HG03135 (cell line): ENCODE data around the gene MTA1.

Experiments
- ATAC-seq: cut with Tn5 transposase; IDR thresholded peaks from one replicate; pipeline ENCODE4 v1.9.1; 2021; ENCODE audit warnings: mild to moderate bottlenecking, moderate library complexity; ENCODE audit not compliant: unreplicated experiment

MTA1 gene

DNA sequence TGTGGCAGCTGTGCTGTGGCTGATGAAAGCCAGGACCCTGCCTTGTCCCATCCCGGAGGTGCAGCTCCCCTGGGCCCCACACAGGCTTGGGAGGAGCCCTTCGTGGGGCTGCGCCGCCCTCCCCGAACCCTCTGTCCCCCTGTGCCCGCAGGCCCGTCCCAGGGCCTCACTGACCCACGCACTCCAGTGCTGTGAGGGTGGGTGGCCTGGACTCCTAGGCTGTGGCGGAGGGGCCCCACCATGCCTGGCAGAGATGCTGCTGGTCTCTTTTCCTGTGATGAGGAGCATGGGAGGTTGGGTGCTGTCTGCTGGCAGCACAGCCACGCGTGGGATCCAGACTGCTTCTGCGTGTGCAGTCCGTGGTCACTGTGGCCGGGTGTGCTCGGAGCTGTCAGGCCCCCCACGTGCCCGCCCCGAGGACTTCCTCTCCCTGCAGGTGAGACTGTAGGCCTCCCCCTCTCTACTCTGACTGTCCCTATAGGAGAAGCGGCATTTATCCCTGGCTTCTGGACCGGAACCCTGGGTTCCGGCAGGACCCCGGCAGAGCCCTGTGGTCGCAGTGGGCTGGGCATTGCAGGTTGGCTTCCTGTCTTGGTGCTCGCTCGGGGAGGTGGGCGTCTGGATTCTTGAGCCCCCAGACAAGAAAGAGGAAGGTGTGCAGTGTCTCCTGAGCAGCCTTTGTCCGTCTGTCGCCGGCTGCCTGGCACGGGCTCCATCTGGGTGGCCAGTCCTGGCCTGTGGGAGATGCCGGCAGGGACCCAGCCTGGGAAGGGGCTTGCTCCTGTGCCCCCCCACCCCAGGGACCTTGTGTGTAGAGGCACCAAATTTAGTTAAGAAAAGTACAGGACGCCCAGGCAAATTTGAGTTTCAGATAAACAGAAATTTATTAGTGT, 2.3 kb downstream of the MTA1 start:
- no peak for ATAC-seq

DNA sequence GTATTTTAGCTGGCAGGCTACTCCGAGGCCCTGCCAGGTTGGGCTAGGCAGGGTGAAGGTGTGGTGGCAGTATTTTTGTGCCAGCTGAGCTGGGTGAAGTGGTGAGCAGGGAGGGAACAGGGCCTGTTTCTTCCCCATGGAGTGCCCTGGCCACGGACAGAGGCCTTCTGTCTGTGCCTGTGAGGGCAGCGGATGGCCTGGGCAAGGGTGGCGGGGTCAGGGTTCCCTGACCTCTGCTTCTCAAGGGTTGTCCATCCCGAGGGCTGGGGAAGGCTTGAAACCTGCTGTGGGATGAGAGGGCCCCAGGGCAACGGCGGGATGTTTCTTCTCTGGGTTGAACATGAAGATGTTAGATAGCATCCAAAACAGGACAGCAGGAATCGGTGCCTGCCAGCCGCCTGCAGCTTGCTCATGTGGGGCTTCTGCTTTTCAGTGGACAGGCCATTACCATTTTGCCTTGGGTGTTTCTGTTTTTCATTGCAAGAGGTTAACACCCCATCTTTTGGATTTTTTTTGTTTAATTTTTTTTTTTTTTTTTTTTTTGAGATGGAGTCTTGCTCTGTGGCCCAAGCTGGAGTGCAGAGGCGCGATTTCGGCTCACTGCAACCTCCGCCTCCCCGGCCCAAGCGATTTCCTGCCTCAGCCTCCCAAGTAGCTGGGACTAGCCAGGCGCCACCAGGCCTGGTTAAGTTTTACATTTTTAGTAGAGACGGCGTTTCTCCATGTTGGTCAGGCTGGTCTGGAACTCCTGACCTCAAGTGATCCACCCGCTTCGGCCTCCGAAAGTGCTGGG, 3.3 kb downstream of the MTA1 start:
- ATAC-seq, result no peak

DNA sequence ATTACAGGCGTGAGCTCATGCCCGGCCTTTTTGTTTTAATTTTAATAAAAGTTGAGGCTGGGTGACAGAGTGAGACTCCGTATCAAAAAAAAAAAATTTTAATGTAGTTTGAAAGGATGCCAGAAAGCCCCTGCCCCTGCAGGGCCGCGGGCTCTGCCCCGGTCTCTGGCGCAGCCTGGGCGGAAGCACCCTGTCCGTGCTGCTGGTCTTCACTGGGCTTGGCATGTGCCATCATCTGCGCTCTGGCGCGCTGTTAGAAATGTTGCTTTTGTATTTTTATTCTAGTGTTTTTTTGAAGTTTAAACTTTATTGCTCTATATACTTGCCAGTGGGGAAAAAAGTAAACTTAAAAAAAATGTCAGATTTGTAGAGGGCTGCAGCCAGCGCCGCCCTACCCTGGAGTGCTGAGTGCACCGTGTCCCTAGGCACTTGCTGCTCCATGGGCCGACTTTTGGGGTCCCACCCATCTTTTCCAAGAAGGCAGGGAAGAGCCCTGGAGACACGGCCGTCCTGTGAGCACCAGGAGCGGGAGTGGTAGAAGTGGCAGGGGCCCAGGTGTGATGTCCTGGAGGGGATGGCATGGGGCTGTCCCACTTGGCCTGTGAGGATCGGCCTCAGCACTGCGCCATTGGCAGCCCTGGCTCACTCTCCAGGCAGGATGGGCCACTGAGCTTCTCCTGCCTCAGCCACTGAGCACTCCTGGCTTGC, 4.0 kb downstream of the MTA1 start:
- ATAC-seq, result no peak

DNA sequence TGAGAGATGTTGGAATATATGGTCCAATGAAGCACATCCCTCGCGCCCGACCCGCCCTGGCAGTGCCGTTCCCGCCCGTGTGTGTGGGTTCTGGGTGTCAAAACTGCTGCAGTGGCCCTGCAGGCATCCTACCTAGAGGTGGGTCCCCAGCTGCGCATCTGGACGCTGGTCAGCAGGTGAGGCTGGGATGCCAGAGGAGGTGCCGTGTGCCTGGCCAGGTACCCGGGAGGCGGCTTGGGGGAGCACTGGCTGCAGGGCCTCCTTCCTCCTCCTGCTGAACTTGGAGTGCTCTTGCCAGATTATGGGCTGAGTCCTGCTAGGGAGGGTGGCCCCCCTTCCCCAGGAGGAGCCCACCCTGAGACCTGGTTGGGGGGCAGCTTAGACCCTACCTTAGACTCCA, 5.2 kb downstream of the MTA1 start:
- no peak for ATAC-seq

DNA sequence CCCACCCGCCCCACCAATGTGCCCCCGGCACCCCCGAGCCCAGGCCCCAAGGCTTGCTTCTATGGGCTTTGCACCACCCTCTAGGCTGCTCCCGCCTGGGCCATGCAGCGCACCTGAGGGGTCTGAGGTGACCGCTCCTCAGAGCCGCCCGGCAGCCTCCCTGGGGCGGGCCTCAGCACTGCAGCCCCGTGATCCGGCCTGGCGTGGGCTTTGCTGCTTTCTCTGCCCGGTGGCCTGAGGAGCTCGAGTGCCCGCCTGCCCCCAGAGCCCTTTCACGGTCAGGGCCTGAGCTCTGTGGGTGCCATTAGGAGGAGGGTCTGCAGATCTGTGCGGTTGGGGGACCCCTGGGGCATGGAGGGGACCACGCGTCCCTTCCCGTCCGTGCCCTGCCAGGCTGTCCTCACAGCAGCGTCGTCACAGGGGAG, 6.2 kb downstream of the MTA1 start:
- ATAC-seq, result no peak

DNA sequence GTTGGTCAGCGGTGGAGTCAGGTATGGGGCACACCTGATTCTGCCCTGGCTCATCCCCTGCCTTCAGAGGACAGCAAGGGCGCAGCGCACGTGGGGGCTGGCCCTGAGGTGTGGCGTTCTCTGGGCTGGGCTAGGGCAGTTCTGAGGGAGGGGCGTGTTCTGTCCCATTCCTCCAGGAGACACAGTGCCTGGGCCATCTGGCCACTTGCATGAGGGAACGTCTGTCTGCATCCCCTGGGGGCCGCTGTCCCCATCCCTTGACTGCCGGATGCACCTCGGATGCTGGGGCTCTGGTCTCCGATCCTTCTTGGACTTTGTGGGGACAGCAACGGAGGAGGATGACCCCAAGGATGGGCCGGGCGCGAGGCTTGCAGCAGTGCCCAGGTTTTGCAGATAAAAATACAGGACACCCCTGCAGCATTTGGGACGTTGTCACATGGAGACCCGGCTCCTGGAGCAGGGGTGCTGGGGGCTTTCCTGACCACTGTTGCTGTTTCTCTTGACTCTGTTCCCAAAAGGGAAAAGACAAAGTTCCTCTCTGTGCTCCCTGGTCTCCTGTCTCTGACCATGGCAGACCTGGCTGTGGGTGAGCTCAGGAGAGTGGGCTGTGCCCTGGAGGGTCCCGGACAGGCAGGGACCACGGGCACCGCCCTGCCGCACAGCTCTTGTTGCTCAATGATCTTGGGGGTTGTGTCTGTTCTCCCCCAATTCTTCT, 6.9 kb downstream of the MTA1 start:
- ATAC-seq, result no peak

DNA sequence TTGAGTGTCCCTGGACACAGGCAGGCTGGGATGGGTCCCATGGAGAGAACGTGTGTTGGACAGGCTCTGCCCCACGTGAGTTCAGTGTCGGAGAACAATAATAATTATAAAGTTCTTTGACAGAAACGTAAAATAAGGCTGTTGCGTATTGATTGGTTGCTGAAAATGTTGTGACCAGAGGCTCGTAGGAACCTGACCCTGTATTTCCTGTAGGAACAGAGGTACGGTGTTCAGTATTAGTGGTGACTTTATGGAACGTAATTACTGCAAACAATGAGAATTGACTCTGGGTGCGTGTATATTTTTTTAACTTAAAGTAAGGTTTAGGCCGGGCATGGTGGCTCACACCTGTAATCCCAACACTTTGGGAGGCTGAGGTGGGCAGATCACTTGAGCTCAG, 7.8 kb downstream of the MTA1 start:
- ATAC-seq, result no peak

DNA sequence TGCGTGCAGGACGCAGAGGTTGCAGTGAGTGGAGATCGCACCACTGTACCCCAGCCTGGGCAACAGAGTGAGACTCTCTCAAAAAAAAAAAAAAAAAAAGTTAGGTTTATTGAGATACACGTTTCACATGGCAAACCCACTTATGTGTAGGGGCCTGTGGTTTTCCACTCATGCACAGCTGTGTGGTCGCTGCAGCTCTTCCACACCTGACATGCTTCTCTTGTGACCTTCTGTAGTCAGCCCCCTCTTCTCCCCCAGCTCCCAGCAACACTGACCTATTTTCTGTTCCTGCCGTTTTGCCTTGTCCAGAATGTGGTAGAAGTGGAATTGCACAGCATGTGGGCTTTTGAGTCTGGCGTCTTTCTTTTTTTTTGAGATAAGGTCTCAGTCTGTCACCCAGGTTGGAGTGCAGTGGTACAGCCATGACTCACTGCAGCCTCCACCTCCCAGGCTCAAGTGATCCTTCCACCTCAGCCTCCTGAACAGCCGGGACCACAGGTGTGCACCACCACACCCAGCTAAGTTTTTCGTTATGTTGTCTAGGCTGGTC, 8.4 kb downstream of the MTA1 start:
- no peak for ATAC-seq

DNA sequence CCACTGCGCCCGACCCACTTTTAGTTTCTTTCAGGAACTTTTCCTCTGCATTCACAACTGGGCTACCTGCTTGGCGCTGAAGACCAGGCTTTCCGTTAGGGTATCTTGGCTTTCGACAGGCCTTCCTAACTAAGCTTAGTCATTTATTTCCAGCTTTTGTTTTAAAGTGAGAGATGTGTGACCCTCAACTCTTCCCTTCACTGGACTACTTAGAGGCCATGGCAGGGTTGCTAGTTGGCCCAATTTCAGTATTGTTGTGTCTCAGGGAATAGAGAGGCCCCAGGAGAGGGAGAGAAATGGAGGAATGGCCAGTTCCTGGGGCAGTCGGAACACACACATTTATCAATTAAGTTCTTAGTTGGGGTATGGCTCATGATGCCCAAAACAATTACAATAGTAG, 10.4 kb downstream of the MTA1 start:
- ATAC-seq, result no peak

DNA sequence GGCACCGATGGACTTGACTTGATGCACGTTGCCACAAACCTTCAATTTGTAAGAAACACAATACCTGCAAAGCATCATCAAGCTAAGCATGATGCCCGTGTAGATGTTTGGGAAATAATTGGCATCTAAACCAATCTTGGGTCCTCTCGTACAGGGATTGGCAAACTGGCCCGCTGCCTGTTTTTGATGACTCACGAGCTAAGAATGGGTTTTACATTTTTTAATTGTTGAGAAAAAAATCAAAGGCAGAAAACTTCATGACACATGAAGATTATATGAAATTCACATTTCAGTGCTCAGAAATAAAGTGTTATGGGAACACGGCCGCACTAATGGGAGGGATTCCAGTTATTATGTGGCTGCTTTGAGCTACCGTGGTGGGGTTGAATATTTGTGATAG, 10.9 kb downstream of the MTA1 start:
- no peak for ATAC-seq

DNA sequence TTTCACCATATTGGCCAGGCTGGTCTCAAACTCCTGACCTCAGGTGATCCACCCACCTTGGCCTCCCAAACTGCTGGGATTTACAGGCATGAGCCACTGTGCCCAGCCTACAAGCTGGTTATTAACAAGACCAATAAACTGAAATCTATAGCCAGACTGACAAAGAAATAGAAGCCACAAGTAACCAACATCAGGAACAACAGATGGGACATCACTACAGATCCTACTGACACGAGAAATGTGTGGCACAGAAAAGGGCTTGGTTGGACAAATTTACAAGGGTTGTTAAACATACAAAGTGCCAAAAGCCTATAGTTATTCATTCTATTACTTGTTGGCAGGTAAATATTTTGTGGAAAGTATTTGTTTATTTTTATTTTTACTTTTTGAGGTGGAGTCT, 11.6 kb downstream of the MTA1 start:
- no peak for ATAC-seq

DNA sequence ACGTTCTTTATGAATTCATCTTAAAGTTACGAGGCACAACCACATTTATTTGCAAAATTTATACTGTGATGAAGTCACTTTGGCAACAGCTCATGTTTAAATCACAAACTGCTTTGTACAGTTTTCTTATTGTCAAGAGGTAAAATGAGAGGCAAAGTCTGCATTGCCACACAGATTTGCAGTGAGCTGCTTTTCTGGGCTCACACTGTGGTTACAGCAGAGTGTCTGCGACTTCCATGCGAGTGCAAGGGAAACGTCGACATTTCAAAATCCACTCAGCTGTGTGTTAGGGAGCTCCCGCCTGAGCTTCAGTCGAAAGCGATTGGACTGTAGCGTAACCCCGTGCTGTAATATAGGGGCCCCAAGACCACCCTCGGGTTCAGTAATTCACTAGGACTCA, 13.0 kb downstream of the MTA1 start:
- no peak for ATAC-seq

DNA sequence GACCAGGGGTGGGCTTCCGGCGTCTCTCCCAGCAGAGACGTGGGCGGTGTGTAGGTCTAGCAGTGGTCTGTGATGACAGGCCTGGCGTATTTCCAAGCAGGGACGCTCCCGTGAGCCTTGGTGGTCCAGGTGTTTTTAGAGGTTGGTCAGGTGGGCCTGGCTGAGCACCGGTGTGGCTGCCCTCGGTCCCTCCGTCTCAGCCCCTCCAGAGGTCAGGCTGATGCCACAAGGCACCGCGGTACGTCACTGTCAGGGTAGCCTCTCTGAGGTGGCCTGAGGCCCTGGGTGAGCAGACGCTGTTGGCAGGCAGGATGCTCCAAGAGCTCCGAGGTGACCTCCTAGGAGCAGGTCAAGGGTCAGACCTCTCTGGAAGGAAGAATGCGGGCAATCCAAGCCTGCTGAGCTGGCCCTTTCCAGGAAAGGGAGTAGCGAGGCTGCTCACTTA, 13.6 kb downstream of the MTA1 start:
- no peak for ATAC-seq

DNA sequence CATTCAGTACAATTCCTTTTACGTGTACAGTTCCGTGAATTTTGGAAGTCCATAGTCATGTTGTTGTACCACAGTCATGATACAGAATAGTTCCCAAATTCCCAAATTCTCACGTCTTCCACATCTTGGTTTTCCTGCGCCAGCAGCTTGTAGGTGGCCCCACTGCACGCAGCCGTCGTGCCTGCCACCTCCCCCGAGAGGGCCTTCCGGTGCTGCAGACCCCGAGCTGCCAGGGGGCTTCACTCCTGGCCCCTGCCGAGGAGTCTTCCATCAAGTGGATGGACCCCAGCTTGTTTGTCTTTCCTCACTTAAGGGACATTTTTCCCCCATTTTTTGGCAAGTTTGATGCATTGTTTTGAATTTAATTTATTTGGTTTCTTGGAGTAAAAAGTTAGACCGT, 16.8 kb downstream of the MTA1 start:
- no peak for ATAC-seq

DNA sequence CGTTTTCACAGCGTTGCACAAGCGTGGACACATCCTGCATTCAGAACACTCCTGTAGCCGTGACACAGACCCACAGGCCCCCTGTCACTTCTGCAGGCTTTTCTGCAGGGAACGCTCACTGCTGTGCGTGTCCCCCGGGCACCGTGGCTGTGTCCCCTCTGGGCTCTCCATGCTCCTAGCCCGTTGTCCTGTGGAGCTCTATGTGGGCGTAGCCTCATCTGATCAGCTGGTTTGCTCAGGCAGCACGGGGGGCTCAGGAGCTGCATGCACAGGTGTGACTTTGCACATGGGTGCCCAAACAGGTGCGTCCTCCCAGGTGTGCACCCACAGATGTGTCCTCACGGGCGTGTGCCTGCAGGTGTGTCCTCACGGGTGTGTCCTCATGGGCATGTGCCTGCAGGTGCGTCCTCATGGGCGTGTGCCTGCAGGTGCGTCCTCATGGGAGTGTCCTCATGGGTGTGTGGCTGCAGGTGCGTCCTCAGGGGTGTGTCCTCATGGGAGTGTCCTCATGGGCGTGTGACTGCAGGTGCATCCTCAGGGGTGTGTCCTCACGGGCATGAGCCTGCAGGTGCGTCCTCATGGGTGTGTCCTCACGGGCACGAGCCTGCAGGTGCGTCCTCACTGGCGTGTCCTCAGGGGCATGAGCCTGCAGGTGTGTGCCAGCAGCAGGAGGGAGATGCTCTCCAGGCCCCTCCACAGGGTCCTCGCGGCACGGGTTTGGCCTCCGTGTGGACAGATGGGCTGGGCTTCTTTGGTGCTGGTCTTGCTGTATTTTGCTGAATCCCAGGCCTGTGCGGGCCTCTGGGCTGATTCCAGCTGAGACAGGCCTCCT, 17.5 kb downstream of the MTA1 start:
- no peak for ATAC-seq

DNA sequence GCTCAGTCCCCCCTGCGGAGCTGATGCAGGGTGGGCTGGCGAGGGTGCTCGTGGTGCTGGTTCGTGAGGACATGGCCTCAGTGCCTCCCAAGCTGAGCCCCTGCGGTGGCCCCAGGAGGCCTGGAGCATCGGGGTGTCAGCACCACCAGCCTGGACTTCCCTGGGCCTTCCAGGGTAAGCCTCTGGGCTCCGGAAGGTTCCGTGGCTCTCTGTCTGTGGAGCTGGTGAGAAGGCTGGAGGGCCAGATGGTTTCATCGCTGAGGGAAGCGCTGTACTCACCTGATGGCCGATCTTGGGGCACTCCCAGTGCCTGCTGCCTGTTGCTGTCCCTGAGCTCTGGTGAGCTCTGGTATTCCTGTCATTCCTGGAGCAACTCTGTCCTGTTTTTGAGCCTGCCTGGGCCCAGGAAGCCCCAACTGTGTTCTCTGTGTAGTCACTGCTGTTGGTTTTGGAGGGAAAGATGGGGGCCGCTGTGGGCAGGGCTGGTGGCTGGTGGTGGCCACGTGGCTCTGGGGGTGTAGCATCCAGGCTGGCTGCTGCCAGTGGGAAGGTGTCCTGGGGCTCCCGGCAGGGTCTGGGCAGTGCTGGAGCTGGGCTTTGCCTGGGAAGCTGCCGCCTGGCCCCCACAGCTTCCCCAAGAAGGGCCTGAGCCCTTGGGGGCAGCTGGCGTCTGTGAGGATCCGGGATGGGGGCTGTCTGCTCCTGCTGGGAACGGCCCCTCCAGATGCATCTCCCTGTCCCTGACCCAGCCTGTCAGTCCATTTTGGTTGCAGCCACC, 18.3 kb downstream of the MTA1 start:
- ATAC-seq, result no peak

DNA sequence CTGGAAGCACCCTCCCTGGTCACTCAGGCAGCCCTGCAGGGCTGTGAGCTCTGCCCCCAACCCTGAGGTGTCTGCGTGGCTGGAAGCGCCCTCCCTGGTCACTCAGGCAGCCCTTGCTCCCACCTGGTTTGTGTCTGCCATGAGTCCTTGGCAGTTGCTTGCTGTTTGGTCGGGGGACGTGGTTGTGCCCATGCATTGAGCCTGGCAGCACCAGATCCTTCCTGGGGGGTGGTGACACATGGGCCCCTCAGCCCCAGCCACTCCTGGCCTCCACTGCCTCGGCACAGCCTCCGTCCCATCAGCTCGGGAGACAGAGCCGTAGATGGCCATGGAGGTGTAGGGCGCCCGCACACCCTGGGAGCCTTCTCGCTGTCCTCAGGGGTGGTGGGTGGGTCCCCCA, 19.6 kb downstream of the MTA1 start:
- ATAC-seq, result no peak

DNA sequence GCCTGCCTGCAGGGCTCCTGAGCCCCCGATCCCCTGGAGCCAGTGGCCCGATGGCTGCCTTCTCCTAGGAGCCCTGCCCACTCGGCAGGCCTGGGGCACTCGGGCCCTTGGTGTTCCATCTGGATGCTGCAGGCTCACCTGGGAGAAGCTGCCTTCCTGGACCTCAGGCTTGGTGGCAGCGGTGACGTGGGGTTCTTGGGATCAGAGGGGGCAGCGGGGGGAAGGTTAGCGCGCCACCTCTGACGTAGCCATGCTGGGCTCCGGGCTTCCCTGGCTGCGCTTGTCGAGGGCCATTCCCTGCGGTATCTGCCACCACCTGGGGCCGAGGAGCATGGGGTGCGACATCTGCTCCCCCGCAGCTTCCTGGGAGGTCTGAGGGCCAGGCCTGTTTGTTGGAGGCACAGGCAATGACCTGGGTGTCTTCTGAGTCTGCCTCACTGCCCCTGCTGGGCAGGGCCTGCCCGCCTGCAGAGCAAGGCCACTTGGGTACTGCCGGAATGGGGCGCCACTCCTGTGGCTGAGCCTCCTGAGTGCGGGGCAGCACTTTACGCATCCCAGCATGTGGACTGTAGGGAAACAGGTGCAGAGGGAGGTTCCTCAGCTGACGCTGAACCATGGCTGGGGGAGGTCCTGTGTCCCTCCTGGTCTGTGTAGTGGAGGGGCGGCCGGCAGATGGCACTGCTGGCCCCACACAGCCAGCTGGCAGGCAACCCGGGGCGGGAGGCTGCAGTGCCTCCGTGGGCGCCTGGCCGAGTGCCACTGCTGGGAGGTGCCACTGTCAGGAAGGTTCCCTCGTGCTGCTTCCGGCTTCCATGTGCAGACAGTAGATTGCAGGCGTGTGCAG, 20.3 kb downstream of the MTA1 start:
- no peak for ATAC-seq
